Measurements from ENCODE around the gene SLC2A11.

GRCh38 chr22:23827351-23827995 lies 30.2 kb upstream of the SLC2A11 start:
- TF ChIP-seq SUZ12 (IDR thresholded peaks at IDR 0.05; ENCODE audit: extremely low read depth, insufficient read depth, insufficient read length) (no peak), ZNF274 (IDR thresholded peaks at IDR 0.05; ENCODE audit: low read depth, low read length) (no peak), YY1 (IDR thresholded peaks at IDR 0.05; ENCODE audit: insufficient read depth, insufficient read length) (no peak)
